HL-60/S4 treated with phorbol 12-myristate 13-acetate at 8.2 ng/mL for 4 days and 3 days (cell line): Measurements from ENCODE around the gene GOLGA8T.
"Not testable (repeated sequence)": the region's sequence is repeated elsewhere in the genome, so short reads cannot be mapped to it uniquely, and the experiment has no call there.

ENCODE experiments used
- in situ Hi-C: fragments of 300-500 bp; cut with MboI; formaldehyde crosslinking; loops from 2 replicates; pipeline ENCODE4 v1.15.0; 2022; ENCODE audit warnings: low sequenced_read_pairs

The GOLGA8T gene

GRCh38 chr15:30134751-30135150 lies at the start of gene GOLGA8T:
GOLGA8T (plus strand) TSS chr15:30135051; CDS start chr15:30135149, 98 bp downstream.
- in situ Hi-C loops = not testable (repeated sequence)

- in situ Hi-C loops = not testable (repeated sequence)
Observed at GRCh38 chr15:30097827-30098226, 37.0 kb upstream of the GOLGA8T start.

GRCh38 chr15:30102890-30103289 lies 32.0 kb upstream of the GOLGA8T start:
- in situ Hi-C loops = not testable (repeated sequence)

GRCh38 chr15:30103941-30104507 lies 30.8 kb upstream of the GOLGA8T start:
- in situ Hi-C loops = not testable (repeated sequence)

- in situ Hi-C loops = not testable (repeated sequence)
Observed at GRCh38 chr15:30110591-30110990, 24.3 kb upstream of the GOLGA8T start.

GRCh38 chr15:30130066-30130465 lies 4.8 kb upstream of the GOLGA8T start:
- in situ Hi-C loops = not testable (repeated sequence)

- in situ Hi-C loops = not testable (repeated sequence)
Observed at GRCh38 chr15:30143246-30143645, 8.4 kb downstream of the GOLGA8T start.

- in situ Hi-C loops = not testable (repeated sequence)
Observed at GRCh38 chr15:30149891-30150290, 15.0 kb downstream of the GOLGA8T start.

- in situ Hi-C loops = not testable (repeated sequence)
Observed at GRCh38 chr15:30162479-30163357, 27.9 kb downstream of the GOLGA8T start.

- in situ Hi-C loops = not testable (repeated sequence)
Observed at GRCh38 chr15:30163759-30164158, 28.9 kb downstream of the GOLGA8T start.

- in situ Hi-C loops = not testable (repeated sequence)
Observed at GRCh38 chr15:30164257-30164656, 29.4 kb downstream of the GOLGA8T start.

GRCh38 chr15:30167403-30167802 lies 32.6 kb downstream of the GOLGA8T start:
- in situ Hi-C loops = not testable (repeated sequence)

- in situ Hi-C loops = not testable (repeated sequence)
Observed at GRCh38 chr15:30167886-30168285, 33.0 kb downstream of the GOLGA8T start.

GRCh38 chr15:30171452-30171851 lies 36.6 kb downstream of the GOLGA8T start:
- in situ Hi-C loops = not testable (repeated sequence)

GRCh38 chr15:30173041-30173608 lies 38.3 kb downstream of the GOLGA8T start:
- in situ Hi-C loops = not testable (repeated sequence)

- in situ Hi-C loops = not testable (repeated sequence)
Observed at GRCh38 chr15:30175291-30175690, 40.4 kb downstream of the GOLGA8T start.

- in situ Hi-C loops = not testable (repeated sequence)
Observed at GRCh38 chr15:30176613-30177012, 41.8 kb downstream of the GOLGA8T start.

- in situ Hi-C loops = not testable (repeated sequence)
Observed at GRCh38 chr15:30179814-30180213, 45.0 kb downstream of the GOLGA8T start.

- in situ Hi-C loops = not testable (repeated sequence)
Observed at GRCh38 chr15:30185495-30185894, 50.6 kb downstream of the GOLGA8T start.

- in situ Hi-C loops = not testable (repeated sequence)
Observed at GRCh38 chr15:30187429-30187828, 52.6 kb downstream of the GOLGA8T start.

GRCh38 chr15:30189754-30190153 lies 54.9 kb downstream of the GOLGA8T start:
- in situ Hi-C loops = not testable (repeated sequence)

- in situ Hi-C loops = not testable (repeated sequence)
Observed at GRCh38 chr15:30191143-30191542, 56.3 kb downstream of the GOLGA8T start.
